ENCODE data around the gene TNFRSF19.
"Not testable (repeated sequence)": the region's sequence is repeated elsewhere in the genome, so short reads cannot be mapped to it uniquely, and the experiment has no call there.

TNFRSF19 gene, protein sequence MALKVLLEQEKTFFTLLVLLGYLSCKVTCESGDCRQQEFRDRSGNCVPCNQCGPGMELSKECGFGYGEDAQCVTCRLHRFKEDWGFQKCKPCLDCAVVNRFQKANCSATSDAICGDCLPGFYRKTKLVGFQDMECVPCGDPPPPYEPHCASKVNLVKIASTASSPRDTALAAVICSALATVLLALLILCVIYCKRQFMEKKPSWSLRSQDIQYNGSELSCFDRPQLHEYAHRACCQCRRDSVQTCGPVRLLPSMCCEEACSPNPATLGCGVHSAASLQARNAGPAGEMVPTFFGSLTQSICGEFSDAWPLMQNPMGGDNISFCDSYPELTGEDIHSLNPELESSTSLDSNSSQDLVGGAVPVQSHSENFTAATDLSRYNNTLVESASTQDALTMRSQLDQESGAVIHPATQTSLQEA

DNA sequence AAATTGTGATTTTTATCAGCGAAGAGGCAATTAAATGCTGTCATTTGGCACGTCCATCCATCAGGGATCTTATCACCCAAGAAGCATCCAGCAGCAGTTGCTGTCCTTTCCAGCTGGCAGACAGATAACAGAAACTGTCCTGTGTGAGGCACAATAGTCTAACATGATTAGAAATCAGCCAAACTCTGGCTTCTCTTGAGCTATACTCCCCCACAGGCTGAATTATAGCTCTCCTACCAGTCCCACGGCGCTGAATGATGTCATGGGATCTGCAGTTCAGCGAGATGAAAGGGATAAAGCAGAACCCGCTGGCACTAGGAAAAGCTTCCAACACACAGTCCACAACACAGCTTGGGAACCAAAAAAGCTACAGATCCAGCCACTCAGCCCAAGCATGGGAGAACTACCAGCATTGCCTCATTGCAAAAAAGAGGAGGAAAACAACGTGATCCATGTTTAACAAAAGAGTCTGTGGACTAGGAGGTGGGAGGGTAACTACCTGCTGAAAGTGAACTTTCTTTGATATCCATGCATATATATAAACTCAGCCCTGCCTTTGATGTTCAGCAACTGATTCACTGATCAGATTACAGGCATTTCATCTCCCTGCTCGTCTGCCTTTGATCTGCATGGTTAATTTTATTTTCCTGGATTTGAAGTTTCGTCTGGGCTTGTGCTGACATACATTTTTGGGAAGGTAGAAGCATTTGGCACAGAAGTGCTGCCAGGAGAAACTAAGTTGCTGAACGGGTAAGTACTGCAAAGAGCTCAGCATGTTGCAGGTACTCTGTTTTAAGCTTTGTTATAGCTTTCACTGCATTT lies at the start of gene TNFRSF19:
TNFRSF19 (plus strand) TSS at position 314 of the 822 bp plus-strand sequence. CDS start 19,772 bp downstream, outside the sequence.
- peak; percentile 75 for DNase-seq

GRCh38 chr13:23529926-23530325 lies 40.3 kb upstream of the TNFRSF19 start:
- DNase-seq: not testable (repeated sequence)

DNA sequence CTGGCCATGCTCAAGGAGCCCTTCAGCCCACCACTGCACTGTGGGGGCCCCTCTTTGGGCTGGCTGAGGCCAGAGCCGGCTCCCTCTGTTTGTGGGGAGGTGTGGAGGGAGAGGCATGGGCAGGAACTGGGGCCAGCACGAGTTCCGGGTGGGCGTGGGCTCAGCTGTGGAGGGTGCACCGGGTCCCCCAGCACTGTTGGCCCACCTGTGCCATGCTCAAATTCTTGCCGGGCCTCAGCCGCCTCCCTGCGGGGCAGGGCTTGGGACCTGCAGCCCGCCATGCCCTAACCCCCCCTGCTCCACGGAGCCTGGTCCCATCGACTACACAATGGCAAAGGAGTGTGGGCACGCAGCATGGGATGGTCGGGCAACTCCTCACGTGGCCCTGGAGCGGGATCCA lies 38.8 kb upstream of the TNFRSF19 start:
- no peak for DNase-seq

DNA sequence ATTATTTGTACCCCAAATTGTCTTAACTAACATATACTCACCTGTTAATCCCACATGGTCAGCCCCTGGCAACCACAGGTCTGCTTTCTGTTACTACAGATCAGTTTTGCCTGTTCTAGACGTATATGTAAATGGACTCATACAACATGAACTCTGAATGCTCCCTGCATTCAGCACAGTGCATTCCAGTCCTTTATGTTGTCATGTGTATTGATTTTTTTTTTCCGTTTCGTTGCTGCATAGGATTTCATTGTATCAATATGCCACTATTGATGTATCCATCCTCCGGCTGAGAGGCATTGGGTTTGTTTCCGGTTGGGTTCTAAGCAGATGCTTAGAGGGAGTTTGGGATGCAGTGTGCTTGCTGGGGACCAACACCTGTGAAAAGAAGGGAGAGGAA lies 36.1 kb upstream of the TNFRSF19 start:
- no peak for DNase-seq

DNA sequence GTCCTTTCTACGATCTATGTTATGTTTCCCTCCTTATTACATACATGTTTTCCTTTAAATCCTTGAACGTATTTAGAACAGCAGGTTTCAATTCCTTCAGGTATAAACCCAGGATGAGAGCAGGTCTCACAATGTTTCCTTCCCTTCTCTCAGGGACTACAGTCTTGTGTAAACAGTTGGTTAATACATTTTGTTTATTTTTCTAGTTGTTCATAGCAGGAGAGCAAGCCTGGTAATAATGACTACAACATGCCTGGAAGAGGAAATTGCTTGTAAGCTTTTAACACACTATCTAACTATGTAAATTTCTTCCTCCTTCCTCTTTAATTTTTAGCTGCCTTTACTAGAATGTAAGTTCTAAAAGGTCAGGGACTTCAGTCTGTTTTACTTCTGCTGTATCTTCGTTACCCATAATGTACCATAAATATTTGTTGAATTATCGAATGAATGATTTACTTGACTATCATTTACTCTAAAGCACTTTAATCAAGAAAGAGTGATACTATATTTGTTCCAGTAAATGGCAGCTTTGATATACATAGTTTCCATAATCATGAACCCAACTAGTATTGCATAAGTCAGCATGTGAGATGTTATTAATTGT lies 28.9 kb upstream of the TNFRSF19 start:
- no peak for DNase-seq

- no peak for DNase-seq
Observed at GRCh38 chr13:23544668-23545067, 25.5 kb upstream of the TNFRSF19 start.

DNA sequence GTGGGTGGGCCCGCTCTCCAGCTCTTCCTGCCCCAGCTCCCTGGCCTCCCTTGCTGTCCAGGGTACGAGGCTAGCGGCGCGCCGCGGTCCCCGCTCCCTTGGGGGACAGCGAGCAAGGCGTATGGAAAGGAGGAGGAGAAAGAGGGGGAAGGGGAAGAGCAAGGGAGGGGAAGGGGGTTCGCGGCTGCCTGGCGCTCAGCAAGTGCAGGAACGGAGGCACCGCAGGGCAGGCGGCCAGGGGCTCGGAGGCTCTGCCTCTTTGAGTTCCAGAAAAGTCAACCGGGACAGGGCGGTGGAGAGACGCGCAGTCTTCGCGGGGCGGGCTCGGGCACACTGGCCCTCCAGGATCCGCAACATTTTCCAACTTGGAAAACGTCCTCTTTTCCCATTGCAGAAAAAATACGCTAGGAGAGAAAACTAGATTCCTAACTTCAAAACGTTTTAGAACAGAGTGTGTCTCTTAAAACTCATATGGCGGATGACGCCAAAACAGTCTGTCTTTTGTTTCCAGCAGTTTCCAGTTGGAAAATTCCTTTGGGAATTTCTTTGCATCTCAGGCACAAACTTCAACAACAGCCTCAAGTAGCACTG lies 23.1 kb upstream of the TNFRSF19 start:
- no peak for DNase-seq

DNA sequence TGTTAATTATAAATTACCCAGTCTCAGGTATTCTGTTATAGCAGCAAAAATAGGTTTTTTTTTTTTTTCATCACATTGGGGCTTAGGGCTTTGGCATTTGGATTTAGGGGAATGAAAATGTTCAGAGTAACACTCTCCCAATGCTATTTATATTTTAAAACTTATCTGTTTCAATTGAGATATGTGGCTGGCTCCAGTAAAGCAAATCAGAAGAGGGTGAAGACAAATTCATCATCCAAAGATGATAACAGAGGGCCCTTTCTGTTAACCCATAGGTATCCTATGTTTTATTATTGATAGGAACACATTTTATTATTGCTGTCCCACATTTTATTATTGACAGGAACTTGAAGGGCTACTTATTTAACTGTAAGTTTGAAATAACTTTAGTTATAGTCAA lies 20.5 kb upstream of the TNFRSF19 start:
- DNase-seq: no peak

DNA sequence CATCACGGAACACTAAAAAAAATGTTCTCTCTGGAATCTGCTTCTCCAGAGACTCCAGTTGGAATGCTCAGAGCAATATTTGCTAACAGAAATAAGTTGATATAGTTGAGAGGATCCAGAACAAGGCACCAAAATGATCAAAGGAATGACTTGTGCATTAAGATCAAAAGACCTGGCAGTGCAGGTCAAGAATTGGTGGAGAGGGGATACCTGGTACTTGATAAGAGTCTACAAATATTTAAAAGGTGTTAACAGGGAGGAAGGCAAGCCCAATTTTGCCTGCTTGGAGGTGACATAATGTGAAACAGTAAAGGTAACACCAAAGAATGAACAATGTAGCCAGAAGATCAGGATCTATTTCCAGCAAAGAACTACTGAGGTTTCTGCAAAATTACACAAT lies 20.0 kb upstream of the TNFRSF19 start:
- DNase-seq: no peak

GRCh38 chr13:23551213-23552008 lies 18.8 kb upstream of the TNFRSF19 start:
- no peak for DNase-seq

- DNase-seq: no peak
Observed at GRCh38 chr13:23552171-23552570, 18.0 kb upstream of the TNFRSF19 start.

DNA sequence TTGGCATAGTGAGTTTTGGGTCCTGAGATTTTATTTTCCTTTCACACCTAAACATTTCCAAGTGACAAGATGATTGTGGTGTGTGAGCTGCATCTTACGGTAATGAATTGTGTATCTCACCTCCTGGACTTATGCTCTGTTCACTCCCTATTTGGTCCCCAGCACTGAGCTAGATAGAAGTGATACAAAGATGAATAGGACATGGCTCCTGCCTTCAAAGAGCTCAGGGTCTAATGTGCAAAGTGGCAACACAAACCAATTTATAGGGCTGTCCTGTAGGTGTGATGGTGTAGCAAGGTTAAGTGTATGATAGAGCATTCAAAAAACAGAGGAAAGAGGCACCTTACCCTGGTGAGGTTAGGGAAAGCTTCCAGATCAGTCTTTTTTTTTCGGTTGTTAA lies 17.6 kb upstream of the TNFRSF19 start:
- DNase-seq: no peak

DNA sequence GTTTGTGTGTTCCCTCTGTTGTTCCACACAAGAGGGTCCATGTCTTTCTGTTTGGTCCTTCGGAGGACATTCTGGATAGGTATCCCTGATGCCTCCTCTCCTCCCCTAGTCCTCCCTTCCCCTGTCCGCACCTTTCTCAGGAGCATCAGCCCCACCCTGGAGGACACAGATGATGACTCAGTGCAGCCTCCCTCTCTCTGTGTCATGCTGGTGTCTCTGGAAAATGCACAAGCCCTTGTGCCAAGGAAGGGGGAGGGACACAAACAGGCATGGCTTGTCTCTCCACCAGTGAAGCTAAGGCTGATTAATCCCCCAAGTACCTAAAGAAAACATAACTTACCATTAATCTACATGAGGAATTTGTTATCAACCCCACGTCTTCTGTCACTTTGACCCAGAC lies 16.2 kb upstream of the TNFRSF19 start:
- DNase-seq: no peak

DNA sequence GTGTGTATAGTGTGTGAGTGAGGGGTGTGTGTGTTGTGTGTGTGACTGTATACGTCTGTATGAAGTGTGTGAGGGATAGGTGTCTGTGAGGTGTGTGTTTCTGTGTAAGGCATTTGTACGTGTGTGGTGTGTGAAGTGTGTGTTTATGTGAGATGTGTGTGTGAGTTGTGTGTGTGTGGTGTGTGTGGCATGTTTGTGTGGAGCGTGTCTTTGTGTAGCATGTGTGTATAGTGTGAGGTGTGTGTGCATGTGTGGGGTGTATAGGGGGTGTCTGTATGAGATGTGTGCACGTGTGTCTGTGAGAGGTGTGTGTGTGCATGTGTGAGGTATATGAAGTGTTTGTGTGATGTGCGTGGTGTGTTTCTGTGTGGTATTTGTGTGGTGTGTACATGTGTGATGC lies 13.2 kb upstream of the TNFRSF19 start:
- DNase-seq: no peak

DNA sequence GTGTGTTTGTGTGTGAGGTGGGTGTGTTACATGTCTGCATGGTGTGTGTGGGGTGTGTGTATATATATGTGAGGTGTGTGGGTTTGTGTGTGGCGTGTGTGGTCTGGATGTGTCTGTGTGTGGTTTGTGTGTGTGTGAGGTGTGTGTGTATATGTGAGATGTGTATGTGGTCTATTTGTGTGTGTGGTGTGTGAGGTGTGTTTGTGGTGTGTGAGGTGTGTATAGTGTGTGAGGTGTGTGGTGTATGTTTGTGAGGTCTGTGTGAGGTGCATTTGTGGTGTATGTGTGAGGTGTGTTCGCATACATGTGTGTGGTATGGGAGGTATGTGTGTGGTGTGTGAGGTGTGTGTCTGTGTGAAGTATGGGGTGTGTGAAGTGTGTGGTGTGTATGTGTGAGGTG lies 12.5 kb upstream of the TNFRSF19 start:
- no peak for DNase-seq

- DNase-seq: peak; percentile 55
Observed at GRCh38 chr13:23558675-23559536, 11.3 kb upstream of the TNFRSF19 start.

DNA sequence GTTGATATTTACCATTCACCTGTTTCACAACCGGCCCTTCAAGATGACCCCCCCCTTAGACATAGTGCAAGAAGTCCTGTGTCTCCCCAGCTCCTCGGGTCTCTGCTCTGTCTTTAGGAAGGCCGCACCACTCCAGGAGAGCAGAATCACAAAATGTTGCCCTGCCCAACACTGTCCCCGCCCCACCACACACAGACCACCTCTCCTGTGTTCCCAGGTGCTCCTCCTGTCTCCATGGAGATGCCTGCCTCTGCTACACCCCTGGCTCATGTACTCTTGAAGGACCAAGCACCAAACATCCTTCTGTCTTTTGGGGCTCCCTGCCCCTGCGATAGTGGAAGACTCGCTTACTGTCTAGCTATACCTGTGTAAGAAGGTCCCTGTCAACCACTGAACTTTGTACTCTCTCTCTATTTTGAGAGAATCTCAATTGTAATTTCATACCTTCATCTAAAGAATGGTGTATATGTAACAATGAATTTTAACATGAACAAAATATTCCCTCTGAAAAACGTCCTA lies 9.6 kb upstream of the TNFRSF19 start:
- no peak for DNase-seq

- no peak for DNase-seq
Observed at GRCh38 chr13:23561261-23561660, 9.0 kb upstream of the TNFRSF19 start.

DNA sequence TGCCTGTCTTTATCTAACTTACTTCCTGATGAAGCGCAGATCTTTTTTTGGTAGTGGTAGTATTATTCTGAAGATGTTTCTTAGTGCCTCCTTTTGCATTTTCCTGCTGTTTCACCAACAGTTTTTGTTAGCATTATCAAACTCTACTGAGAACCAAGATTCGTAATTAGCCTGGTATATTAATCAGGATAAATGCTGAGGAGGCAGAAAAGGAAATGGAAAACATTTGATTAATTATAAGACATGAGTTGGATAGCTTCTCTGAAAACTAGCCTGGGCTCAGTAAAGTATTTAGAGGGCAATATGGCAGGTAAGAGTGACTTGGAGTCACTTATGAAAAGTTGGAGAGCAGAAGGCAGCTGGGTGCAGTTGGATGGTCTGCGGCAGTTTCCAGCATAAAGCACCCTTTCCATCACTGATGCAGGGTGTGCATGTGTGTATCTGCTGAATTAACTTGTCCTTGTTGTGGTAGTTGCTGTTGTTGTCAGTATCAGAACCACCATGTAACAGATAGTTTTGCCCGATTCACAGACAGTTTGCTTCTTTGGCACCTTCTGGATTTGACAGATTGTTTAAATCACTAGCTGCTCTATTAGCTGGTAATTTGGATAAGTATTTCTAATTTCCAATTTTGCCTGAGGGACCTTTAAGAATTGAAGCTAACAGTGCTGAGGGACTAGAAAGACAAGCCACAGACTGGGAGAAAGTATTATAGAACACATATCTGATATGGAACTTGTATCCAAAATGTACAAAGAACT lies 6.9 kb upstream of the TNFRSF19 start:
- no peak for DNase-seq

DNA sequence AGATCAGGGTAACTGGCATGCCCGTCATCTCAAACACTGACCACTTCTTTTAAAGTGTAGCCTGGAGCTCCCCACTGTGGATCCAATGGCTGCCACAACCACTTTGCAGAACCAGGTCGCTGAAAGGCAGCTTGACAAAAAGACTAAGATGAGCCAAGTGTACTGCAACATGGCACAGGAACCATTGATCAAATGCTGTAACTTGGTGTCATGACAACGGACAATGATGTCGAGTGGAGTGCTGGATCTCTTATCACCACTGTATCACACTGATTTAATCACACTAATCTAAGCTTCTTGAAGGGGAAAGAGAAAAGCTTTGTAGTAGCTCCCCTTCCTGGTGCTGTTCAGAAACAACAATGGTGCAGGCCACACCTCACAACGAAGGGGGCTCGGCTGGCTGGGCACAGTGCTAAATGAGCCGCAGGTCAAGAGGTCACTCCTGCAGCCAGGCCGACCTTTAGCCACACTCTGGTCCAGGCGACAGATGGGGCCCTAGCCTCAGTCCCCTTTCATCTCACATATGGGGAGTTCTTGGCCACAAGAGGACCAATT lies 2.2 kb upstream of the TNFRSF19 start:
- DNase-seq: no peak

Measured in hematopoietic multipotent progenitor cell treated with erythropoietin and hydrocortisone succinate and interleukin-3 and kit ligand, for 4 days (in vitro differentiated cells).